Ishikawa (cell line): ENCODE results near the gene CPEB3.

Experiments used
- CEBPB ChIP-seq: IDR thresholded peaks from 2 replicates; pipeline ENCODE4 v1.6.1; 2012
- CREB1 ChIP-seq: IDR thresholded peaks from 2 replicates; pipeline ENCODE4 v1.6.1; 2012; ENCODE audit warnings: low read depth
- EGR1 ChIP-seq: IDR thresholded peaks from 2 replicates; pipeline ENCODE4 v1.6.1; 2012
- EP300 ChIP-seq: IDR thresholded peaks from 2 replicates; pipeline ENCODE4 v1.6.1; 2012; ENCODE audit warnings: borderline replicate concordance
- FOXM1 ChIP-seq: IDR thresholded peaks from 2 replicates; pipeline ENCODE4 v1.6.1; 2012; ENCODE audit warnings: low read depth, borderline replicate concordance
- NFIC ChIP-seq: IDR thresholded peaks from 2 replicates; pipeline ENCODE4 v1.6.1; 2012
- RAD21 ChIP-seq: IDR thresholded peaks from 2 replicates; pipeline ENCODE4 v1.6.1; 2012; ENCODE audit warnings: low read depth
- REST ChIP-seq: IDR thresholded peaks from 2 replicates; pipeline ENCODE4 v1.6.1; 2012; ENCODE audit warnings: low read depth, mild to moderate bottlenecking
- TAF1 ChIP-seq: IDR thresholded peaks from 2 replicates; pipeline ENCODE4 v1.6.1; 2012; ENCODE audit warnings: low read depth, mild to moderate bottlenecking
- TCF12 ChIP-seq: IDR thresholded peaks from 2 replicates; pipeline ENCODE4 v1.6.1; 2012; ENCODE audit warnings: low read depth
- TEAD4 ChIP-seq: IDR thresholded peaks from 2 replicates; pipeline ENCODE4 v1.6.1; 2012
- YY1 ChIP-seq: IDR thresholded peaks from 2 replicates; pipeline ENCODE4 v1.6.1; 2012; ENCODE audit warnings: low read depth
- ZBTB7A ChIP-seq: IDR thresholded peaks from 2 replicates; pipeline ENCODE4 v1.6.1; 2012; ENCODE audit warnings: low read depth
- TF ChIP-seq, protein P1 (sequence below): IDR thresholded peaks from 2 replicates; pipeline ENCODE4 v1.6.1; 2012
- TF ChIP-seq, protein P2 (sequence below): IDR thresholded peaks from 2 replicates; pipeline ENCODE4 v1.6.1; 2012

Gene CPEB3

GRCh38 chr10:92010047-92010735 is 280.7 kb downstream of the CPEB3 start:
- no peak for TF ChIP-seq TEAD4
- no peak for TF ChIP-seq TAF1
- no peak for TF ChIP-seq RAD21
- TF ChIP-seq, protein P1, sequence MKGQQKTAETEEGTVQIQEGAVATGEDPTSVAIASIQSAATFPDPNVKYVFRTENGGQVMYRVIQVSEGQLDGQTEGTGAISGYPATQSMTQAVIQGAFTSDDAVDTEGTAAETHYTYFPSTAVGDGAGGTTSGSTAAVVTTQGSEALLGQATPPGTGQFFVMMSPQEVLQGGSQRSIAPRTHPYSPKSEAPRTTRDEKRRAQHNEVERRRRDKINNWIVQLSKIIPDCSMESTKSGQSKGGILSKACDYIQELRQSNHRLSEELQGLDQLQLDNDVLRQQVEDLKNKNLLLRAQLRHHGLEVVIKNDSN: no peak
- TF ChIP-seq FOXM1: no peak
- no peak for TF ChIP-seq YY1
- no peak for TF ChIP-seq NFIC
- no peak for TF ChIP-seq CREB1
- no peak for TF ChIP-seq TCF12
- TF ChIP-seq REST: no peak
- TF ChIP-seq EGR1: no peak
- TF ChIP-seq CEBPB: no peak

DNA sequence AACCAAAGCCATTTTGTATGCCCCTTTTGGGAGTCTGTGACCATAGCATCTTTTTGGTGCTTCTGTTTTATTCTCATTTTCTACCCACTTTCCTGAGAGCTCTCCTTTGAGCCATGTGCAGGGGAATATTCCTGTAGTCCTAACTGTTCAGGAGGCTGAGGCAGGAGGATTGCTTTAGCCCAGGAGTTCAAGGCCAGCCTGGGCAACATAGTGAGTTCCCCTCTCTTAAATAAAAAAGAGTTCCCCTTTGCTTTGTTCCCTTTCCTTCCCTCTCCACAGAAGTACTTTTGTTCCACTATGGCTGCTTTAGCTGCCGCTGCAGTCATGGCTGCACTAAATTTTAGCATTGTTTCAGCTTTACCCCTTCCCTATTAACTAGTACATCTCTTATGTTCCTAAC is 281.4 kb downstream of the CPEB3 start:
- TF ChIP-seq TEAD4: no peak
- no peak for TF ChIP-seq NFIC
- TF ChIP-seq EP300: no peak
- TF ChIP-seq, protein P2, sequence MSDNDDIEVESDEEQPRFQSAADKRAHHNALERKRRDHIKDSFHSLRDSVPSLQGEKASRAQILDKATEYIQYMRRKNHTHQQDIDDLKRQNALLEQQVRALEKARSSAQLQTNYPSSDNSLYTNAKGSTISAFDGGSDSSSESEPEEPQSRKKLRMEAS: no peak
- no peak for TF ChIP-seq REST
- no peak for TF ChIP-seq YY1
- no peak for TF ChIP-seq RAD21
- no peak for TF ChIP-seq TCF12
- no peak for TF ChIP-seq FOXM1
- no peak for TF ChIP-seq CEBPB
- no peak for TF ChIP-seq TAF1
- TF ChIP-seq, protein P1: no peak
- TF ChIP-seq EGR1: no peak
- TF ChIP-seq ZBTB7A: no peak
- no peak for TF ChIP-seq CREB1

- TF ChIP-seq FOXM1 (no peak), REST (no peak), YY1 (no peak), NFIC (no peak), EP300 (no peak), TCF12 (no peak), ZBTB7A (no peak), TEAD4 (no peak), RAD21 (no peak), CEBPB (no peak), TAF1 (no peak), EGR1 (no peak), CREB1 (no peak)
- TF ChIP-seq, protein P1: no peak
- TF ChIP-seq, protein P2: no peak
Observed at GRCh38 chr10:92005978-92006377, 284.9 kb downstream of the CPEB3 start.

DNA sequence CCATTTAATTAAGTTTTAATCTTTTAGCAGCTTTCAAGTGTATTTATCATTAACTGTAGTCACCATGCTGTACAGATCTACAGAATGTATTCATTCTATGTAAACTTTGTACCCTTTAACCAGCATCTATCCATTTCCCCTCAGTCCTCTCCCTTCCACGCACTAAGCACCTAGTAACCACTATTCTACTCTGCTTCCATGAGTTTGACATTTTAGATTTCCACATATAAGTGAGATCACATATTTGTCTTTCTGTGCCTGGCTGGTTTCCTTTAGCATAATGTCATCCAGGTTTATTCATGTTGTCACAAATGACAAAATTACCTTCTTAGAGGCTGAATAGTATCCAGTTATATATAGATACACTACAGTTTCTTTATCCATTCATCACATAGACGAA is 287.6 kb downstream of the CPEB3 start:
- no peak for TF ChIP-seq RAD21
- TF ChIP-seq FOXM1: no peak
